Hematopoietic multipotent progenitor cell treated with erythropoietin and hydrocortisone succinate and interleukin-3 and kit ligand, for 15 days (in vitro differentiated cells): ENCODE results near the gene OBSL1.
A peak's percentile ranks its signal among the peaks of the same experiment; 100 is the strongest.

Experiments used
- DNase-seq: peaks from one replicate; pipeline ENCODE4 v3.0.0-alpha.2; 2015; ENCODE audit warnings: low spot score

OBSL1 gene

GRCh38 chr2:219565130-219566080 lies 5.9 kb downstream of the OBSL1 start:
- DNase-seq: no peak

GRCh38 chr2:219563271-219563928 lies 7.9 kb downstream of the OBSL1 start:
- no peak for DNase-seq

GRCh38 chr2:219562049-219563020 lies 9.0 kb downstream of the OBSL1 start:
- DNase-seq: no peak

GRCh38 chr2:219561179-219562048 lies 9.9 kb downstream of the OBSL1 start:
- DNase-seq: no peak

GRCh38 chr2:219560893-219561178 lies 10.5 kb downstream of the OBSL1 start:
- no peak for DNase-seq

- DNase-seq: peak; percentile 17
These were observed 11.1 kb downstream of the OBSL1 start for GRCh38 chr2:219560037-219560892.

- DNase-seq: no peak
These were observed 12.0 kb downstream of the OBSL1 start for GRCh38 chr2:219559156-219559915.

- no peak for DNase-seq
These were observed 13.3 kb downstream of the OBSL1 start for GRCh38 chr2:219557791-219558785.

GRCh38 chr2:219557320-219557719 lies 14.0 kb downstream of the OBSL1 start:
- DNase-seq: no peak

GRCh38 chr2:219556413-219556812 lies 14.9 kb downstream of the OBSL1 start:
- no peak for DNase-seq

- DNase-seq: no peak
These were observed 15.4 kb downstream of the OBSL1 start for GRCh38 chr2:219555956-219556355.

GRCh38 chr2:219554350-219554749 lies 17.0 kb downstream of the OBSL1 start:
- no peak for DNase-seq

- DNase-seq: no peak
These were observed 17.8 kb downstream of the OBSL1 start for GRCh38 chr2:219553463-219553963.

GRCh38 chr2:219553168-219553417 lies 18.2 kb downstream of the OBSL1 start:
- DNase-seq: no peak

- DNase-seq: peak; percentile 72
These were observed 18.8 kb downstream of the OBSL1 start for GRCh38 chr2:219552382-219553167.

GRCh38 chr2:219551441-219552381 lies 19.6 kb downstream of the OBSL1 start:
- no peak for DNase-seq
